22Rv1 (cell line): Measurements from ENCODE around the gene LRRC32.
"Not testable (repeated sequence)": the region's sequence is repeated elsewhere in the genome, so short reads cannot be mapped to it uniquely, and the experiment has no call there.

ENCODE experiments used
- ZFX ChIP-seq: fragments of 450-650 bp; IDR thresholded peaks from 2 replicates; pipeline ENCODE4 v1.6.1; 2017; ENCODE audit warnings: antibody characterized with exemption, borderline replicate concordance
- TF ChIP-seq, protein P1 (sequence below): fragments of 450-650 bp; IDR thresholded peaks from 2 replicates; pipeline ENCODE4 v1.5.1; 2017; ENCODE audit warnings: mild to moderate bottlenecking

DNA sequence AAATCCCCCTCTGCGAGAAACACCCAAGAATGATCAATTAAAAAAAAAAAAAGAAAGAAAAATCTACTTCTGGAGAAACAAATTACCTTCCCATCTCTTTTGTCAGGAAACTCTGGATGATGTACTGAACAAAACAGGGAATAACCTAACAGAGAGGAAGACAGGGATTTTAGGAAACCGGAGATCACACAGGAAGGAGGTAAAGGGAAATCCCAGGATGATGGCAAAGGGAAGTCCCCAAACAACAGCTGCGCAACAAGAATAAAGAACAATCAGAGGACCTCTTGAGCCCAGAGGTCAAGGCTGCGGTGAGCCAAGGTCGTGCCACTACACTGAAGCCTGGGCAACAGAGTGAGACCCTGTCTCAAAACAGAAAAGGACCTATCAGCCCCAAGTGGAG lies 50.7 kb downstream of the LRRC32 start:
- TF ChIP-seq ZFX = not testable (repeated sequence)
- TF ChIP-seq, protein P1, sequence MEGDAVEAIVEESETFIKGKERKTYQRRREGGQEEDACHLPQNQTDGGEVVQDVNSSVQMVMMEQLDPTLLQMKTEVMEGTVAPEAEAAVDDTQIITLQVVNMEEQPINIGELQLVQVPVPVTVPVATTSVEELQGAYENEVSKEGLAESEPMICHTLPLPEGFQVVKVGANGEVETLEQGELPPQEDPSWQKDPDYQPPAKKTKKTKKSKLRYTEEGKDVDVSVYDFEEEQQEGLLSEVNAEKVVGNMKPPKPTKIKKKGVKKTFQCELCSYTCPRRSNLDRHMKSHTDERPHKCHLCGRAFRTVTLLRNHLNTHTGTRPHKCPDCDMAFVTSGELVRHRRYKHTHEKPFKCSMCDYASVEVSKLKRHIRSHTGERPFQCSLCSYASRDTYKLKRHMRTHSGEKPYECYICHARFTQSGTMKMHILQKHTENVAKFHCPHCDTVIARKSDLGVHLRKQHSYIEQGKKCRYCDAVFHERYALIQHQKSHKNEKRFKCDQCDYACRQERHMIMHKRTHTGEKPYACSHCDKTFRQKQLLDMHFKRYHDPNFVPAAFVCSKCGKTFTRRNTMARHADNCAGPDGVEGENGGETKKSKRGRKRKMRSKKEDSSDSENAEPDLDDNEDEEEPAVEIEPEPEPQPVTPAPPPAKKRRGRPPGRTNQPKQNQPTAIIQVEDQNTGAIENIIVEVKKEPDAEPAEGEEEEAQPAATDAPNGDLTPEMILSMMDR = not testable (repeated sequence)
